ENCODE data around the gene TIGD7.
A peak's percentile ranks its signal among the peaks of the same experiment; 100 is the strongest.
"Not testable (repeated sequence)": the region's sequence is repeated elsewhere in the genome, so short reads cannot be mapped to it uniquely, and the experiment has no call there.

TIGD7 gene

DNA sequence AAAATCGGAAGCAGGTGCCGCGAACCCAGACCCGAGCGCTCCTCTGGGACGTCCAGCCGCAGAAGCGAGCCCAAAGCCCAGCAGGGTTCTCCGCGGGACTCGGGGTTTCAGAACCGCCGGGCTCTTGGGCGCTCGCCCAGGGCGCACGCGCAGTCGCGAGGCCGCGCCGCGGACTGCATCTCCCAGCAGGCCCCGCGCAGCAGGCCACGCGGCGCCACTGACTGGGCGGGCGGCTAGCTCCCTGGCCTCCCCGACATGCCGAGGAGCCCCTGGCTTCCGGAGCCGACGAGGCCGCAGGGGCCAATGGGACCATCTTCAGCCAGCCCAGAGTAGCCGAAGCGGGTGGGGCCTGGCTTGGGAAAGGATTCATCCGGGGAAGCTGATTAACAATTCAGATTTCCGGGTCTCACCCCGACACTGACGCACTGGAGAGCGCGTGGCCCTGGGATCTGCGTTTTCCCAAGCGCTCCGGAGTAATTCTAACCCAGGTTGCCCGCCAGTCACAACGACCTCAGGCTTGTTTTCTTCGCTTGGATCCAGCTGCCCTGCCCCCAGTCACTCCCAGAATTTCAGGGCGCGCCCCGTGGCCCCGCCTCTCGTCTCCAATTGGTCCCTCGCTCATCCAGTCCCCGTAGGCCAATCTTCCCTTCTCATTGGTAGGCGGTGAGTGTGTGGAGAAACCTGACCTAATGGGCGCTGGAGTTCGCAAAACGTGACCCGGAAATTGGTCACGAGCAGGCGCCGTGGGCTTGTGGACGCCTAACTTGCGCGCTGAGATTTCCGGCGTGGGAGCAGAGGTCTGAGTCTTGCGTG is 22.3 kb downstream of the TIGD7 start, which contains the start of gene ZNF263:
ZNF263 (plus strand) TSS at position 762 of the 813 bp plus-strand sequence. CDS start 328 bp downstream, outside the sequence.
- peak; percentile 85 for DNase-seq (ENCODE audit: low read depth)

DNA sequence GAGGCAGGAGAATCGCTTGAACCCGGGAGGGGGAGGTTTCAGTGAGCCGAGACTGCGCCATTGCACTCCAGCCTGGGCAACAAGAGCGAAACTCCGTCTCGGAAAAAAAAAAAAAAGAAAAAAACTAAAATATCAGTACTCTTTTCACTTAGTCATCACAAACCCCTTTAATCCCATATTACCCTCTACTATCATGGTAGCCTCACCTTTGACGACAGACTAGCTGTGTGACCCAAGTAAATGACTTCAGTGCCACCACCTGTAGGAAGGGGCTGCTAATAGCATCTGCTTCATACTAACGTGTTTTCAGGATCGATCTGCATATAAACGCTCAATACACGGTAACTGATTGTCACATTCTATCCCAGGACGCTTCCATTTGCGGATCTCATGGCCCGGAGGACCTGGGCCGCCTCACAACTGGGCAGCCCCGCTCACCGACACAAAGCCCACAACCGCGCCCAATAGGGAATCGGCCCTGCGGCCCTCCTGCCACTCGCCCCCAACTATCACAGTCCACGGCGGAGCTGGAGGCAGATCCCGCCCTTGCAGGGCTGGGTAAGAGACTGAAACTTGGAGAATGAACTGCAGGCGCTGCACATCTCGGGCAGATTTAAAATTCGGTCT is 23.0 kb downstream of the TIGD7 start:
- DNase-seq (ENCODE audit: low read depth): no peak

DNA sequence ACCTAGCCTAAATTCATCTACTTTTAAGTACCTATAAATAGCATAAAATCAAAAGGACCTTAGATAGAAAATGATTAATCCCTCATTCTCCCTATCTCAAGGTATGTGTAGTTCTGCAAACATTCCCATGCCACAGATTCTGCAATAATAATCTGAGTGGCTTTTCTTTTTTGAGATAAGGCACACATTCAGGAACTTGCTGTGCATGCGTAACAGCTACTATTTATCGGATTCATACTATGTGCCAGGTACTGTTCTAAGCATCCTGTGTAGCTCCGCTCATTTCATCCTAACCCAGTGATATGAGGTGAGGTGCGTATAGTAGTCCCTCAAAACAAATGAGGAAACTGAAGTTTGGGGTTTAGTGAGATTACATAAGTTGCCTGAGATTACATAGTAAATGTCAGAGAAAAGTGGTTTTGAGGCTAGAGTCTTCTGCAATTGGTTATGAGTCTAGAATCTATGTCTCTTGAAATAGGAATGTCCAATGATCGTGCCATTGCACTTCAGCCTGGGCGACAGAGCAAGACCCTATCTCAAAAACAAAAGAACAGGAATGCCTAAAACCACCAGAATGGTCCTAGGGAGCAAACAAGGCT is 23.9 kb downstream of the TIGD7 start:
- DNase-seq (ENCODE audit: low read depth): no peak

DNA sequence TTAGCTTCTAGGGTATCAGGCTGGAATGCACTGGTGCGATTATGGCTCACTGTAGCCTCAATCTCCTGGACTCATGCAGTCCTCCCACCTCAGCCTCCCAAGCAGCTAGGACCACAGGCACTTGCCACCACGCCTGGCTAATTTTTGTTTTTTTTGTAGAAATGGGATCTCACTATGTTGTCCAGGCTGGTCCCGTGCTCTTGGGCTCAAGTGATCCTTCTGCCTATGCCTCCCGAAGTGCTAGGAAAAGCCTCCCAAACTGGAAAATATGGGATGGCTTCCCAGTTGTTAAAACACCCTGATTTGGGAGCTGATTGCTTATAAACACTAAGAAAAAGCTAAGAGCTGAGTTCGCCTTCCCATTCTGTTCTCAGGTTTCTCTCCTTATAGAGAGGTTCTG is 28.6 kb downstream of the TIGD7 start:
- no peak for DNase-seq (ENCODE audit: low read depth)

DNA sequence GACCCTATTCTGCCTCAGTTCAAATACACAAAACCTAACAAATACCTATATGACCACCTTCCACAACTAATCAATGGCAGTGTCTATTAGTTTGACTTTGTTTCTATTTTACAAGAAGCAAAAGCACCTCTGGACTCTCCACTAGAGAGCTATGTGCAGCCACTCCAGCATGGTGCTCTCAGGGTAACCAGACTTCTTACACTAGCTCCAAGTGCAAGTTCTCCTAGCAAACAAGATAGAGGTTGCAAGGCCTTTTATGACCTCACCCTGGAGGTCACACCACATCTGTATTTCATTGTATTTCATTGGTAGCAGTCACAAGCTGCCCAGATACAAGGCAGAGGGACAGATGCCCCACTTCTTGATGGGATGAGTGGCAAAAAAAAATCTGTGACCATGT is 30.3 kb downstream of the TIGD7 start:
- DNase-seq (ENCODE audit: low read depth): no peak

DNA sequence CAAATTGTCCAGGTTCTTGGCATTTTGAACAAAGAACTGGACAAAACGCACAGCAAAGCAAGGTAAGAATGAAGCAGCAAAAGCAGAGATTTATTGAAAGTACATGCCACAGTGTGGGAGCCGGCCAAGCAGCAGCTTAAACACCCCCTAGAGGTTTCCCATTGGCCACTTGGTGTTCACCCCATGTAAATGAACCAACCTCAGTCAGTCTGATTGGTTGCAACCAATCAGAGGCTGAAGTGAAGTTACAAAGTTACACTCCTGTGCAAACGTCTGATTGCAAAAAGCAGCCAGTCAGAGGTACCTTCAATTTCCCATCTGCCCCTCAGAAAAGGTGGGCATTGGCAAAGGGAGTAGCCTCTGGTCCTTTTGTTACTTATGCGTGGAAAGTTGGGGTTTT is 30.7 kb downstream of the TIGD7 start:
- DNase-seq (ENCODE audit: low read depth): no peak

DNA sequence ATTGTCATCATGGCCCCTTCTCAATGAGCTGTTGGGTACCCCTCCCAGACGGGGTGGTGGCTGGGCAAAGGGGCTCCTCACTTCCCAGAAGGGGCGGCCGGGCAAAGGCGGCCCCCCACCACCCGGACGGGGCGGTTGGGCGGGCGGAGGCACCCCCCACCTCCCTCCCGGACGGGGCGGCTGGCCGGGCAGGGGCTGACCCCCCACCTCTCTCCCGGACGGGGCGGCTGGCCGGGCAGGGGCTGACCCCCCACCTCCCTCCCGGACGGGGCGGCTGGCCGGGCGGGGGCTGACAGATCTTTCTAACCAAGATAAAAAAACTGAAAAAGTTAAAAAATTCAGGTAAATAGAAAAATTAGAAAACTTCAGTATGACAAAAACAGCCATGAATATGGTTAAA is 33.9 kb downstream of the TIGD7 start:
- not testable (repeated sequence) for DNase-seq (ENCODE audit: low read depth)

DNA sequence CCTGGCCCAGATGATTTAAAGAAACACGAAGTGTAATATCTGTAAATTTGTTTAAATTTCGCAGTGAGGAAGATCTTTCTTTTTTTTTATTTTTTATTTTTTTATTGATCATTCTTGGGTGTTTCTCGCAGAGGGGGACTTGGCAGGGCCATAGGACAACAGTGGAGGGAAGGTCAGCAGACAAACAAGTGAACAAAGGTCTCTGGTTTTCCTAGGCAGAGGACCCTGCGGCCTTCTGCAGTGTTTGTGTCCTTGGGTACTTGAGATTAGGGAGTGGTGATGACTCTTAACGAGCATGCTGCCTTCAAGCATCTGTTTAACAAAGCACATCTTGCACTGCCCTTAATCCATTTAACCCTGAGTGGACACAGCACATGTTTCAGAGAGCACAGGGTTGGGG is 34.5 kb downstream of the TIGD7 start:
- not testable (repeated sequence) for DNase-seq (ENCODE audit: low read depth)

DNA sequence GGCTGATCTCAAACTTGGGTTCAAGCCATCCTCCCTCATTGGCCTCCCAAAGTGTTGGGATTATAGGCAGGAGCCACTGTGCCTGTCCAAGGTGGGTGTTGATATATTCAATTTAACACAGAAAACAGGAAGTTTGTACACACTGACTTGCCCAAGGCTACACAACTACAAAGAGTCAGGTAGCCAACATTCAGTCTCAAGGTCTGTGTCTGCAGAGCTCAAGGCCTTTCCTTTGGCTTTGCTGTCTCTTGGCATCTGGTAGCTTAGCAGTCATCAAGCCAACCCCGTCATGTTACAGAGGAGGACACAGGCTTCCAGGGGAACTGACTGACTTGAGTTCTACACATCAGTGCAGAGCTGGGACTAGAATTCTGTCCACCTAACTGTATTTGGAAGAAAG is 36.9 kb downstream of the TIGD7 start:
- DNase-seq (ENCODE audit: low read depth): no peak

DNA sequence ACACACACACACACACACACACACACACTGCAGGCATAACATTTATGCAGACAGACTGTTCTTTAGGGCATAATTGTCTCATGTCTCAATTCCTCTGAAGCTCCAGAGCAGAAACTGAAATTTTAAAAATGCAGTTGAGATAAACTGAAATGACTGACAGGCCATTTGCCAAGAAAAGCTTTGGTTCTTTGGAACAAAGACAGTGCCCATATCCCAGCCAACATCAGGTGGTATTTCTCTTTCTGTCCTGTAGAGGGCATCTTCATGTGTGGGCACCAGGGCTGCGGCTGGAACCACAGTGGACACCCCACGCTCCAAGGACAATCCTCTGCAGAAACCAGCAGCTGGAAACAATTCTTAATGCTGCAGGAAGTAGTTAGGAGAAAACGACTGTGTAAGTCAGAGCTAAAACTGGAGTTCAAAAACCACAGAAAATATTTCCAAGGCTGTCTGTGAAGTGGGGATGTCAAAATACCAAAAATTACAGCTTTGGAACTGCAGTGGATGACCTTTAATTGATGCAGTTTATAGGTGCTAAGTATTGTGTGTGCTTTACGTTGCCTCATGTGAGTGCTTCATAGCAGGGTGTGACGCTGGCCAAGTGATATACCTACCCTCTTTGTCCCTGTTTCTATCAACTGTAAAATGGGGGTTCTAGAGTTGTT is 38.2 kb downstream of the TIGD7 start:
- no peak for DNase-seq (ENCODE audit: low read depth)

DNA sequence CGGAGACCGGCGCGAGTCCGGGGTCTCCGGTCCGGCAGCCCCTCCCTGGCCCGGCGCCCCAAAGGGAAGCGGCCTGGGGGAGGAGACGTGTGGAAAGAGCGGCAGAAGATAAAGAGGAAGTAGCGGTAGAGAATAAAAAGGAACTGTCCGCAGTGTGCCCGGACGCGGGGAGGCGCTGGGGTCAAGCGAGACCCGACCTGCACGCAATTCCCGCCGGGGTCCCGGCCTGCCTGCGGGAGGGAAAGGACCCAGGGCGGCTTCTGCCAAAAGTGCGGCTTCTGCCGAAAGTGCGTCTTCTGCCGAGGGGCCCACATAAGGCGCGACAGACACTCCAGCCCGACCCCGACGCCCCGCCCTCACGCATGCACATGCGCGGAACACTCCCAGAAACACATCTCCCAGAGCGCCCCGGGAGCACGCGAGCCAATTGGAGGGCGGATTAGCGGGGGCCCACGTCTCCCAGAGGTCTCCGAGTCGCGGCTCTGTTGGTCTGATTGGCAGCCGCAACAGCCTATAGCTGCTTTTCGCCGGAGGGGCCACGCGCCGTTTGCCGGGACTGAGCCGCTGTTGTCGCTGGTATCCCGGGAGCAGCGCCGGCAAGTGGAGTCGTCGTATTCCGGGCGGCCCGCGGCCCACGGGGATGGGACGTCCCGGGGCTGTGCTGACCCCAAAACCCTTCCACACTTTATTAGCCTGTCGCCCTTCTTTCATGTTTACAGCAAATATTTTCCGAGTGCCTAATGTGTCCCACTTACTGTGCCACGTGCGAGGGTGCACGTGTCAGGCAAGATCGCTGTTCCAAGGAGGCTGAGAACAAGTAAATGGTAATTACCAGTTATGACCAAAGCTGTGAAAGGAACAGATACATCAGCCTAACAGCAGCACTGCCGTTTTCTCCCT is 40.8 kb downstream of the TIGD7 start:
- DNase-seq (ENCODE audit: low read depth): peak; percentile 95

DNA sequence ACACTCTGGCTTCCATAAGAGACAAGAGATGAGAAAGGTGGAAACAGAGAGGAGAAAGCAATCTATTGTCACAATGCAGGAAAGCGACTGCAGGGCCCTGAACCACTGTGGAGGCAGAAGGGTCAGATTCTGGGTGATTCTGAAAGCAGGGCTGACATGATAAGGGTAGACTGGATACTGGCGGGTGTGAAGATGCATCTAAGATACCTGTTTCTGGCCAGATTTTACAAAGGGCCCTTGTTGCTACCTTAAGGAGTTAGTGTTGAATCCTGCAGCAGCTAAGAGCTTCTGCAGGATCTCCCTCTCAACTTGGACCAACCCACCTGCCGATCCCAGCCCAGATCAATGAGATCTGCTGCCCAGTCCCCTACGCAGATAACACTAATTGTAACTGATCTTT is 42.7 kb downstream of the TIGD7 start:
- DNase-seq (ENCODE audit: low read depth): no peak

DNA sequence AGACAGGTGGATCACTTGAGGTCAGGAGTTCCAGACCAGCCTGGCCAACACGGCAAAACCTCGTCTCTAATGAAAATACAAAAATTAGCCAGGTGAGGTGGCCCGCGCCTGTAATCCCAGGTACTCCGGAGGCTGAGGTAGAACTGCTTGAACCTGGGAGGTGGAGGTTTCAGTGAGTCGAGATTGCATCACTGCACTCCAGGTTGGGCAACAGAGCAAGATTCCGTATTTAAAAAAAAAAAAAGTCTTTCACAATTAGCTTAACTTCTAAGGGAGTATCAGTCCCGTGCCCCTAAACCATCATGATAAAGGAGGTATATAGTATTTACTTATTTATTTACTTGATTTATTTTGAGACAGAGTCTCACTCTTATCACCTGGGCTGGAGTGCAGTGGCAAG is 45.4 kb downstream of the TIGD7 start:
- no peak for DNase-seq (ENCODE audit: low read depth)

DNA sequence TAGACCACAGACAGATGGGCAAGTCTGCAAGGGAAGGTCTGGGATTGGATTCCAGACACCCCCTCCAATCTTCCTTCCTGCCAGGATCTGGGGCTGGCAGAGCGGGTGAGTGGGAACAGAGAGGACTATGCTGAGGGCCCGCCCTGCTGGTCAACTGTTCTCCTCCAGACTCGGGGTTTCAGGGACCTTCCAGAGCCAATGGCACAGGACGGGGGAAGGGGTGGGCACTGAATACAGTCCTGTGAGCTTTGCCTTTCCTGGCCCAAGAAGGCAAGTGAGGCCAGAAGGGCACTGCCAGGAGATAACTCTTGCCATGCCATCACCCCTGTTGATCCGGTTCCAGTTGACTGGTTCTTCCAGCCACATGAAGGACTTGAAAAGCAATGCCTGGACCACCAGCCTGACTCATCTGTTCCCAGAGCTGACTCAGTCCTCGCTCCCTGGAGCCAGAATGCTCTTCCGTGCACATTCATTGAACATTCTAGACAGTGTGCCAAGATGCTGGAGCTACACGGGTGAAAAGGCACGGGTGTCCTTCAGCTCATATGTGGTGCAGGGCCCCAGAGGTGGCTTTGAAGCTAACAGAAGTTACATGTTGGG is 48.3 kb downstream of the TIGD7 start:
- no peak for DNase-seq (ENCODE audit: low read depth)

DNA sequence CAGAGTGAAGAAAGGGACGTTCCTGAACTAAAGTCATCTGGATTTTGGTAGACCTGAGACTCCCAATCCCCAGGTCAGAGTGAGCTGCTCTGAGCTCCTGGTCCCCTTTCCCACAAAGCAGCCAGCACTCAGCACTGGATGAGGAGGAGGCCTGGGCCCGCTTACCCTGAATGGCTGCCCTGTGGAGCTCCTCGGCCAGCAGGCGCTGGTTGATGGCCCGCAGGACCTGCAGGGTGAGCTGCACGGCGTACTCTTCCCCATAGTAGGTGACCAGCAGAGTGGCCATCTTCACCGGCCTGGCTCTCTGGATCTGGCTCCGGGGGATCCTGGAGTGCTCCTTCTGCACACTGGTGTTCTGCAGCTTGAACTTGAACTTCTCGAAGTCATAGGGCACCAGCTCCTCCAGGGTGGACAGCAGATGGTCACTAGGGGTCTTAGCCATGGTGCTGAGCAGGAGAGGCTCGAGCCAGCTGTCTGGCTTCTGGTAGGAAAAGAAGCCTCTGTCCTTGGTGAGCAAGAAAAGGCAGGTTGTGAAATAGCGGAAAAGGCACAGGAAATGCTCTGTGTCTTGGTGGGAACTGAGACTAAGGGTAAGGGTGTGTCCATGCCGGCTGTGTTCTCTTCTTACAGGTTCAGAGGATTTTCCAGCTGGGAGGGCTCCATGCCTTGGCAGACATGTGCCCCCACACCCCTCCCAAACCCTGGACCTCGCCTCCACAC is 48.9 kb downstream of the TIGD7 start, which contains the start of gene MEFV:
MEFV (minus strand) TSS at position 488 of the 720 bp plus-strand sequence; CDS start at position 442, 46 bp downstream.
- no peak for DNase-seq (ENCODE audit: low read depth)

DNA sequence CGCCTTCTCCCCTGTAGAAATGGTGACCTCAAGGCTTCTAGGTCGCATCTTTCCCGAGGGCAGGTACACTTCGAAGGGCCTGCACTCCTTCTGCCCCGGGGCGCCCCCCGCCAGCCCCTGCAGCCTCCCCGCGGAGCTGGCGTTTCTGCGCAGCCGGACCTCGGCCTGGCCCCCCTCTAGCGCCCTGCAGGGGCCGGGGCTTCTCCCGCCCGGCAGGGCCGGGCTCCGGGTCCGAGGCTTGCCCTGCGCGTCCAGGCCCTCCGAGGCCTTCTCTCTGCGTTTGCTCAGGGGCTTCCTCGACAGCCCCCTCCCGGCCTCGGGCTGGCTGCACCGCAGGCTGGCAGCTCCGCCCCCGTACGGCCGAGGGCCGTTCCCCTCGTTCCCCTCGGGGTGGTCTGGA is 50.9 kb downstream of the TIGD7 start:
- no peak for DNase-seq (ENCODE audit: low read depth)

DNA sequence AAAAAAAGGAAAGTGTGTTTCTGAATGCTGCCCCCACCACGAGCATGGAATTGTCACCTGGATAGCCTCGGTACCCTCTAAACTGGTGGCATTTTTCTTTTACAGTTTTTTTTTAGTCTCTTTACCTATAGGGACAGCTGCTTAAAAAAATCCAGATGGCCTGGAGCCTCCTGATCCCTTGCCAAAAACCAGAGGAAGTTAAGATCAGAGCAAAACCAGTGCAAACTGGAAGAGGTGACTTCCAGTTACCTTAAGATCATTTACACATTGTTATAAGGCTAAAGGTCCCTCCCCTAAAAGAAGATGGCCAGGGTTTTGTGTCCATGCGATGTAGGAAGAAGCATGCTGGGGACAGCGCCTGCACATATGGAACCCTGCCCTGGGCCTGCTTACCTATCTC is 52.3 kb downstream of the TIGD7 start:
- DNase-seq (ENCODE audit: low read depth): no peak

DNA sequence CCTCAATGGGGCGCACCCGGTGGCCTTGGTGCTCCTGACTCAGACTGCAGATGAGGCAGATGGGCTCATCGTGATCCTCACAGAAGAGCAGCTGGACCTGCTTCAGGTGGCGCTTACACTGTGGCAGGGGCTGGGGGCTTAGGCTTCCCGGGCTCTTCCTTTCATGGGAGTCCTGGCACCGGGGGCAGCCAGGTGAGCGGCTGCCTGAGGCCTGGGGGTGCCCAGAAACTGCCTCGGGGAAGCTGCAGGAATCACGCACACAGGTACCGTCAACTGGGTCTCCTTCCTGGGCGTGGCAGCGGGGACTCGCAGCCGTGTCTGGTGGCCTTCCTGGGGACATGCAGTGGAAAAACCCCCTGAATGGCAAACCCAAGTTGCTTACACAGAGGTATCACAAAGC is 55.8 kb downstream of the TIGD7 start:
- DNase-seq (ENCODE audit: low read depth): no peak

DNA sequence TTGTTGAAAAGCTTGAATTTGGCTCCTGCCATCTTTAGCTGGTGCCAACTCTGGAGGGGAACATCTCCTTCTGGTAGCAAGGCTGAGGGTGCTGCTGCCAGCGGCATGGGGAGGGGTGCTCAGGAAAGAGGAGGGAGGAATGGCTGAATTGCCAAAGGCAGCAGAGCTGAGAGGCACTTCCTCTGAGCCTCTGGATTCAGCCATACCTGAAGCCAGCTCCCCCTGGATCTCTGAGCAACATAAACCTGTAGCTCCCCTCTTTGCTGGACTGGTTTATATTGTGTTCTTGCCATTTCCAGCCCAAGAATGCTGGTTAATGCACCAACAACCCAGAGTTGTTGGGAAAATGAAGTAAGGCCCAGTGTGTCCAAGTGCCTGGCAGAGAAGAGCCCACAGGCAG is 56.2 kb downstream of the TIGD7 start:
- no peak for DNase-seq (ENCODE audit: low read depth)
